Measurements from ENCODE around the gene METAP1D.
A peak's percentile ranks its signal among the peaks of the same experiment; 100 is the strongest.
"Not testable (repeated sequence)": the region's sequence is repeated elsewhere in the genome, so short reads cannot be mapped to it uniquely, and the experiment has no call there.

The METAP1D gene

DNA sequence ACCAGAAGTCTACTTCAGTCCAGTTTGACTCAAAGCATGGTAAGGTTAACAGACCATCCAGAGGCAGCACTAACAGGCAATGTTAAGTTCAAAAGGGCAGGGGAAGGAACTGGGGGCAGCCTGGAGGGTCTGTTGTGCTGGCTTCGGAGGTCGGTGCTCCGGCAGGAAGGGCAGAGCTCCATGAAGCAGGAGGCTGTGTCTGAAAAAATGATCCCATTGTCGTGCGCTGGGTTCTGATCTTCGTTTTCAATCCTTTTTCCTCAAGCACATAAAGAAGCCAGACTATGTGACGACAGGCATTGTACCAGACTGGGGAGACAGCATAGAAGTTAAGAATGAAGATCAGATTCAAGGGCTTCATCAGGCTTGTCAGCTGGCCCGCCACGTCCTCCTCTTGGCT lies 63.7 kb downstream of the METAP1D start:
- H3K4me3 ChIP-seq (ENCODE audit: extremely low read depth, insufficient read depth, low read length, poor library complexity, severe bottlenecking), result no peak overlapping the region
- H3K27ac ChIP-seq (ENCODE audit: low read depth, low read length, severe bottlenecking), result peak overlapping the region; percentile 1
- H3K36me3 ChIP-seq (ENCODE audit: control insufficient read depth, insufficient read depth, low read length), result no peaks in the 10 kb centered on the region
- H3K9me3 ChIP-seq (ENCODE audit: control insufficient read depth, low read length), result no peaks in the 10 kb centered on the region
- H3K4me1 ChIP-seq (ENCODE audit: control insufficient read depth, insufficient read depth, low read length, poor library complexity, severe bottlenecking), result no peaks in the 10 kb centered on the region
- WGBS, 2 experiments (ENCODE audit: insufficient coverage in 2 of 2), result 90 to 100% methylated on average over 1 to 8 of the region's 9 CpGs

DNA sequence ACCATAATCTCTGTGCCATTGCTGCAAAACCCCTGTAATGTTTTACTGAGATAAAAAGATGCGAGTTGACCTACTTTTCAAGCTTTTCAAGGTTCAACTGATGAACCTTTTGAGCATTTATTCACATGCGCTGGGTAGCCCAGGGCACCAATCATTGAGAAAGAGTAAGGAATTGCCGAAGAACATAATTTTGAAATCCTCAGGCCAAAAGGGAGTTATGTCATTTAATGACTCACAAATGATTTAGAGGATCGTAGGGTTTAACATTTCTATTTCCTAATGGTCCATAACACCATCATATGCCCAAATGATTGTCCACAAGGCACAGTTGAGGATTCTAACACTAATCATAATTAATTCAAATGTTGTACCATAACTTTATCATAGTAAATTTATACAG lies 65.4 kb downstream of the METAP1D start:
- WGBS, 2 experiments (ENCODE audit: insufficient coverage in 2 of 2), result 86 to 88% methylated on average over 2 to 4 of the region's 4 CpGs
- no peak overlapping the region for H3K27ac ChIP-seq (ENCODE audit: low read depth, low read length, severe bottlenecking)
- H3K4me3 ChIP-seq (ENCODE audit: extremely low read depth, insufficient read depth, low read length, poor library complexity, severe bottlenecking), result no peak overlapping the region
- no peaks in the 10 kb centered on the region for H3K4me1 ChIP-seq (ENCODE audit: control insufficient read depth, insufficient read depth, low read length, poor library complexity, severe bottlenecking)
- no peaks in the 10 kb centered on the region for H3K9me3 ChIP-seq (ENCODE audit: control insufficient read depth, low read length)
- no peaks in the 10 kb centered on the region for H3K36me3 ChIP-seq (ENCODE audit: control insufficient read depth, insufficient read depth, low read length)

DNA sequence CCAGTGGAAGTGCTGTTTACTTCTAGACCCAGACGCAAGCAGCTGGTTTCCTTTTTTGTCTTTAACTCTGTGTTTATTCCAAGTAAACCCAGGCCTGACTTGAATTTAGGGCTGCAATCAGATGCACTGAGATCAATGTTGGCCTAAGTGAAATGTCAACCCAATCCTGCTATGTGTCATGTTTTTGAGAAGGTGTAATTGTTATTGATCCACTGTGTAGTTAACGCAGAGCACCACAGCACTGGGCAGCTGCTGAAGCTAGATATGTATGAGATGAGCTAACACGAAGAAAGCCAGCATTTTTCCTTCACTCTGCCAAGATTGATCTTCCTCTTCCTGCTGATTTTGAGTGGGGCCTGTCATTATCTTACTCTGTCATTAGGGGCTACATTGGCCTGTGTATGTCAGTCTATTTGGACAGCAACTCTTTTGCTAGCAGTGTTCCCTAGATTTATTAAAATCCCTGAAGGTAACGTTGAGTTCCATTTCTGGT lies 66.7 kb downstream of the METAP1D start:
- 83 to 90% methylated on average over 1 to 3 of the region's 4 CpGs for whole genome bisulfite sequencing, 2 experiments (ENCODE audit: insufficient coverage in 2 of 2)
- Histone ChIP-seq H3K36me3 (ENCODE audit: control insufficient read depth, insufficient read depth, low read length) (no peaks in the 10 kb centered on the region), H3K4me1 (ENCODE audit: control insufficient read depth, insufficient read depth, low read length, poor library complexity, severe bottlenecking) (no peaks in the 10 kb centered on the region), H3K4me3 (ENCODE audit: extremely low read depth, insufficient read depth, low read length, poor library complexity, severe bottlenecking) (no peak overlapping the region), H3K9me3 (ENCODE audit: control insufficient read depth, low read length) (no peaks in the 10 kb centered on the region), H3K27ac (ENCODE audit: low read depth, low read length, severe bottlenecking) (peak overlapping the region; percentile 31)

DNA sequence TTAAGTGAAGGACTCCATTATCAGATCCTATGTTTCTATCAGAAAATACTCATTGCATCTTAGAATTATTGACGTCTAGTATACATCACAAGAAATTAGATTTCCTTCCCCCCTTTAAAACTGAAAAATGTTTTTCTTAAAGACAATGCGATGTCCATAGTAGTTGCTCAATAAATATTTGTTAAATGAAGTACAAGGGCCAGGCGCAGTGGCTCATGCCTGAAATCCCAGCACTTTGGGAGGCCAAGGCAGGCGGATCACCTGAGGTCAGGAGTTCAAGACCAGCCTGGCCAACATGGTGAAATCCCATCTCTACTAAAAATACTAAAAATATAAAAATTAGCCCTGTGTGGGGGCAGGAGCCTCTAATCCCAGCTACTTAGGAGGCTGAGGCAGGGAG lies 68.2 kb downstream of the METAP1D start:
- H3K9me3 ChIP-seq (ENCODE audit: control insufficient read depth, low read length); H3K27ac ChIP-seq (ENCODE audit: low read depth, low read length, severe bottlenecking); H3K4me1 ChIP-seq (ENCODE audit: control insufficient read depth, insufficient read depth, low read length, poor library complexity, severe bottlenecking); H3K4me3 ChIP-seq (ENCODE audit: extremely low read depth, insufficient read depth, low read length, poor library complexity, severe bottlenecking); H3K36me3 ChIP-seq (ENCODE audit: control insufficient read depth, insufficient read depth, low read length): not testable (repeated sequence)
- 60% methylated on average over 1 of the region's 4 CpGs; no CpG with 5 or more reads in 1 of the 2 experiments for WGBS, 2 experiments (ENCODE audit: insufficient coverage in 2 of 2)

DNA sequence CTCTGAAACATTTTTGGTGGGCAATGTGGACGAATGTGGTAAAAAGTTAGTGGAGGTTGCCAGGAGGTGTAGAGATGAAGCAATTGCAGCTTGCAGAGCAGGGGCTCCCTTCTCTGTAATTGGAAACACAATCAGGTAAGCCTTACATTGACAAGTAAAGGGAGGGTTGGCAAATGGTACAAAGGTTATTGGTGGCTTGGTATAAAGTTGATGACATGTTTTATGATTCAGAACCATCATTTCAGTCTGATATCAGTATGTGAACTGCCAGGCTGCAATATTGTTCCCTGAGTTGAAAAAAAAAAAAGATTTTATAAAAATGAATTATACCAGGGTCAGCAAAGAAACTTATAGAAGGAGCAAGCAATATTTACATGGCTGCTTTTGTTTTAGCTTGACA lies 71.2 kb downstream of the METAP1D start:
- peaks cover 6% of the 10 kb centered on the region for H3K4me1 ChIP-seq (ENCODE audit: control insufficient read depth, insufficient read depth, low read length, poor library complexity, severe bottlenecking)
- H3K4me3 ChIP-seq (ENCODE audit: extremely low read depth, insufficient read depth, low read length, poor library complexity, severe bottlenecking), result no peak overlapping the region
- H3K9me3 ChIP-seq (ENCODE audit: control insufficient read depth, low read length), result no peaks in the 10 kb centered on the region
- 78 to 80% methylated on average over 1 of the region's 1 CpG for WGBS, 2 experiments (ENCODE audit: insufficient coverage in 2 of 2)
- no peak overlapping the region for H3K27ac ChIP-seq (ENCODE audit: low read depth, low read length, severe bottlenecking)
- H3K36me3 ChIP-seq (ENCODE audit: control insufficient read depth, insufficient read depth, low read length), result no peaks in the 10 kb centered on the region

DNA sequence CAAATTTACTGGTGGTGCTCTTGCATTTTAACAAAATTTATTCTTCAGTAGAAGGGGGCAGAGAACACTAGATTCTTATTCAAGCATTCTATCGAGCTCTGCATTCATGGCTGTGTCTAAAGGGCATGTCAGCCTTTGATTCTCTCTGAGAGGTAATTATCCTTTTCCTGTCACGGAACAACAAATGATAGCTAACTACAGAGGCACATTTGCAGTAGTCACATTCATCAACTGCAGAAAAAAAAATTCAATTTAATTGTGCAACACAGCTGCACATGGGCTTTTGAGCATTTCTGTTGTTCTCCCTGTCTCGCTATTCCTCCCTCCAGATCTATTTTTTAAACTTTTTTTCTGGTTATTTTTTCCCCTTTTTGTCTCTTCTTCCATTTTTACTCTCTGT lies 72.5 kb downstream of the METAP1D start:
- Histone ChIP-seq H3K36me3 (ENCODE audit: control insufficient read depth, insufficient read depth, low read length) (no peaks in the 10 kb centered on the region), H3K4me1 (ENCODE audit: control insufficient read depth, insufficient read depth, low read length, poor library complexity, severe bottlenecking) (peaks cover 6% of the 10 kb centered on the region), H3K4me3 (ENCODE audit: extremely low read depth, insufficient read depth, low read length, poor library complexity, severe bottlenecking) (no peak overlapping the region), H3K27ac (ENCODE audit: low read depth, low read length, severe bottlenecking) (peak overlapping the region; percentile 54), H3K9me3 (ENCODE audit: control insufficient read depth, low read length) (no peaks in the 10 kb centered on the region)
- 61 to 67% methylated on average over 2 of the region's 3 CpGs for WGBS, 2 experiments (ENCODE audit: insufficient coverage in 2 of 2)

DNA sequence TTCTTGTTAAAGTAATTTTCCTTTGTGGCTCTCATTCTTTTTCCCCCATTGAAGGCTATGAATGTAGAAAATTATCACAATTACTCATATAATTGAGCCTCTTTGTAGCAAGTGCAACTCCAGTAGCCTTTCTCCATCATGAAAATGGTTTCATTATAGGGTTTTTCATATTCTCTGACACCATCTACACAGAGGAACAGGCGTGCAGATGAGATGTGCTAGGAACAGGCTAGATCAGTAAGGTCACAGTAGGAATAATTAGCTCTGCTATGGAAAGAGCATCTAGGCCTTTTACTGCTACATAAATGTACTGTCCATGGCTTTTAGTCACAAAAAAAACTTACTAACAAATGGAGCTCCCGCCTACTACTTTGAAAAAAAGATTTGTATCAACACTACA lies 73.0 kb downstream of the METAP1D start:
- Histone ChIP-seq H3K9me3 (ENCODE audit: control insufficient read depth, low read length) (no peaks in the 10 kb centered on the region), H3K36me3 (ENCODE audit: control insufficient read depth, insufficient read depth, low read length) (no peaks in the 10 kb centered on the region), H3K4me3 (ENCODE audit: extremely low read depth, insufficient read depth, low read length, poor library complexity, severe bottlenecking) (no peak overlapping the region), H3K27ac (ENCODE audit: low read depth, low read length, severe bottlenecking) (peak overlapping the region; percentile 36), H3K4me1 (ENCODE audit: control insufficient read depth, insufficient read depth, low read length, poor library complexity, severe bottlenecking) (peaks cover 6% of the 10 kb centered on the region)
- WGBS, 2 experiments (ENCODE audit: insufficient coverage in 2 of 2), result 89 to 100% methylated on average over 1 of the region's 2 CpGs

DNA sequence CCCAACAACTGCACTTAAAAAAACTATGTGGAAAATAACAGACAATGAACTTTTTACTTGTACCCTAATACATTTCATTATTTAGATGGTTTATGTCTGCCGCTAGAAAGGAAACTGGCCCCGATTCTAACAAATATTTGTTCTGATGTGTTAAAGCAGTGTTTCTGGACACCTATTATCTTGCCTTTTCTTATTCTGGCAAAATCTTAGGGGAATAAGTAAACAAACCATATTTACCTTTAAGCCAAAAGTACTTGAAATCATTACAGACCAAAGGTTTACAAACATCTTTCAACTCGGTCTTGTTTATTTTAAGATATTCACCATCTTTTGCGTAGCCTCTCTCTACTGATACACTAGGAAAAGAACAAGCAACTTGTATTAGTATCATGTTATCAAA lies 73.8 kb downstream of the METAP1D start:
- WGBS, 2 experiments (ENCODE audit: insufficient coverage in 2 of 2), result 100% methylated on average over 2 of the region's 4 CpGs; no CpG with 5 or more reads in 1 of the 2 experiments
- Histone ChIP-seq H3K9me3 (ENCODE audit: control insufficient read depth, low read length) (no peaks in the 10 kb centered on the region), H3K36me3 (ENCODE audit: control insufficient read depth, insufficient read depth, low read length) (no peaks in the 10 kb centered on the region), H3K4me3 (ENCODE audit: extremely low read depth, insufficient read depth, low read length, poor library complexity, severe bottlenecking) (no peak overlapping the region), H3K27ac (ENCODE audit: low read depth, low read length, severe bottlenecking) (no peak overlapping the region), H3K4me1 (ENCODE audit: control insufficient read depth, insufficient read depth, low read length, poor library complexity, severe bottlenecking) (peaks cover 6% of the 10 kb centered on the region)

DNA sequence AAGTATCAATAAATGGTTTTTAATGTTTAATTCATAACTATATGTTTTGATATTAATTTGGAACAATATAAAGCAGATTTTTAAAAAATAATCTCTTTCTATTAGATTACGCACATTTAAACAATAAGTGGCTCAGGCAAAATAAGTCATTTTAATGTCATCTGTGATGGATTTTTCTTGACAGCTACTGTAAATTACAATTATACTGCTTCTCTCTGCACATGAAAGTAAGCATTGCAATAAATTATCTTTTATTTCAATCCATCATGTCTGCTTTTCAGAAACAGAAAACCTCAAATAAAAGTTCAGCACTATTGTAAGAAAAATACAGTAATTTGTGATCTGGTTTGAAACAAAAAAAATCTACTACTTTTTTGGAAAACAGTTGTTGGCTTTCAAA lies 74.5 kb downstream of the METAP1D start:
- Histone ChIP-seq H3K4me1 (ENCODE audit: control insufficient read depth, insufficient read depth, low read length, poor library complexity, severe bottlenecking) (peaks cover 6% of the 10 kb centered on the region), H3K36me3 (ENCODE audit: control insufficient read depth, insufficient read depth, low read length) (no peaks in the 10 kb centered on the region), H3K4me3 (ENCODE audit: extremely low read depth, insufficient read depth, low read length, poor library complexity, severe bottlenecking) (no peak overlapping the region), H3K27ac (ENCODE audit: low read depth, low read length, severe bottlenecking) (no peak overlapping the region), H3K9me3 (ENCODE audit: control insufficient read depth, low read length) (no peaks in the 10 kb centered on the region)
- no CpG with 5 or more reads among the region's 1 CpG for WGBS, 2 experiments (ENCODE audit: insufficient coverage in 2 of 2)

DNA sequence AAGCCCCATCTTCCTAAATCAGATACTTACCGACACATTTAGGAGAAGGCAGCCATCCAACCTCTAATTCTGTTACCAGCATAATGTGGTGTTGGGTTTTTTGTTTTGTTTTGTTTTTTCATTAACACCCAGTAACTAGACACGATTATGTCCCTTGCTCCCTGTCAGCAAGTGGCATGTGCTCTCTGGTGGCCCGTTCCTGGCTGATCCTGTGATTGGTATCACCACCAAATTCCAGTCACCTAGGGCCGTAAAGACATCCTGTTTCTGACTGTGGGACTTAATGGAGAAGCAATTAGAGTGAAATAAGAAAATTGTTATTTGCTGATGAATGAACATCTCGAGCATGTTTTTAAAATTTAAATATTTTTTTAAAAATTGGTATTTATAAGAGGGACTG lies 79.7 kb downstream of the METAP1D start:
- no peaks in the 10 kb centered on the region for H3K9me3 ChIP-seq (ENCODE audit: control insufficient read depth, low read length)
- H3K4me3 ChIP-seq (ENCODE audit: extremely low read depth, insufficient read depth, low read length, poor library complexity, severe bottlenecking), result no peak overlapping the region
- H3K36me3 ChIP-seq (ENCODE audit: control insufficient read depth, insufficient read depth, low read length), result no peaks in the 10 kb centered on the region
- H3K4me1 ChIP-seq (ENCODE audit: control insufficient read depth, insufficient read depth, low read length, poor library complexity, severe bottlenecking), result no peaks in the 10 kb centered on the region
- no peak overlapping the region for H3K27ac ChIP-seq (ENCODE audit: low read depth, low read length, severe bottlenecking)
- 55 to 73% methylated on average over 2 of the region's 5 CpGs for WGBS, 2 experiments (ENCODE audit: insufficient coverage in 2 of 2)

DNA sequence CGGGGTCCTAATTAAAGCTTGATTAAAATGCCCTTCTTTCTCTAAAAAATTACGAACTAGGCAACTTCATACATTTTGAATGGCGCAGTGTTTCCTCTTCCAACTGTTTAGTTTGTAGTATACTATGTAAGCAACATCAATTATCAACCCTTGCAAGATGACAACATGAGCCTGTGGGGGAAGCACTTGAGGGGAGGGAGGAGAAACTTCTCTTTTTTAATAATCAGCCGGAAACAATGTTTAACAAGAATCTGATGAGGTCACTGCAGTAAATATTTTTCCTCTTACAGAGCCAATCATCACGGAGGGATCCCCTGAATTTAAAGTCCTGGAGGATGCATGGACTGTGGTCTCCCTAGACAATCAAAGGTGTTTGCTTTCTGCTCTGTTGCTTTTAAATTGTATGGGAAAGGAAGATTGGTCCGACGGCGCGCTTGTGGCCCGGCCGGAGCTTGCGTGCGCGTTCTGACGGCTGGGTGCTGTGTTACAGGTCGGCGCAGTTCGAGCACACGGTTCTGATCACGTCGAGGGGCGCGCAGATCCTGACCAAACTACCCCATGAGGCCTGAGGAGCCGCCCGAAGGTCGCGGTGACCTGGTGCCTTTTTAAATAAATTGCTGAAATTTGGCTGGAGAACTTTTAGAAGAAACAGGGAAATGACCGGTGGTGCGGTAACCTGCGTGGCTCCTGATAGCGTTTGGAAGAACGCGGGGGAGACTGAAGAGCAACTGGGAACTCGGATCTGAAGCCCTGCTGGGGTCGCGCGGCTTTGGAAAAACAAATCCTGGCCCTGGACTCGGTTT lies 80.3 kb downstream of the METAP1D start:
- Histone ChIP-seq H3K9me3 (ENCODE audit: control insufficient read depth, low read length) (no peaks in the 10 kb centered on the region), H3K4me1 (ENCODE audit: control insufficient read depth, insufficient read depth, low read length, poor library complexity, severe bottlenecking) (no peaks in the 10 kb centered on the region), H3K36me3 (ENCODE audit: control insufficient read depth, insufficient read depth, low read length) (no peaks in the 10 kb centered on the region), H3K27ac (ENCODE audit: low read depth, low read length, severe bottlenecking) (no peak overlapping the region), H3K4me3 (ENCODE audit: extremely low read depth, insufficient read depth, low read length, poor library complexity, severe bottlenecking) (no peak overlapping the region)
- 6 to 7% methylated on average over 25 to 32 of the region's 38 CpGs for WGBS, 2 experiments (ENCODE audit: insufficient coverage in 2 of 2)
